NCI-H526 treated with DMSO at 0.1 percent for 48 hours (cell line): ENCODE results near the gene ZNF649.
A peak's percentile ranks its signal among the peaks of the same experiment; 100 is the strongest.
"Not testable (repeated sequence)": the region's sequence is repeated elsewhere in the genome, so short reads cannot be mapped to it uniquely, and the experiment has no call there.

Experiments used
- DNase-seq: peaks from one replicate; lab custom pipeline; 2025; lab: John Stamatoyannopoulos, UW

Gene ZNF649

GRCh38 chr19:51904331-51905165 lies at the start of gene ZNF649:
ZNF649 (minus strand) TSS chr19:51905017; CDS start chr19:51900107, 4,910 bp downstream.
- DNase-seq, result peak; percentile 82

GRCh38 chr19:51948975-51949374 lies 44.2 kb upstream of the ZNF649 start:
- no peak for DNase-seq

GRCh38 chr19:51946602-51947001 lies 41.8 kb upstream of the ZNF649 start:
- no peak for DNase-seq

GRCh38 chr19:51944798-51945552 lies 40.2 kb upstream of the ZNF649 start:
- no peak for DNase-seq

- no peak for DNase-seq
These were observed 34.1 kb upstream of the ZNF649 start for GRCh38 chr19:51938936-51939335.

- DNase-seq, result no peak
These were observed 27.1 kb upstream of the ZNF649 start for GRCh38 chr19:51931921-51932320.

GRCh38 chr19:51927859-51928258 lies 23.0 kb upstream of the ZNF649 start:
- DNase-seq, result no peak

GRCh38 chr19:51926784-51927741 lies 22.2 kb upstream of the ZNF649 start, which contains the start of gene ZNF613:
ZNF613 (plus strand) TSS chr19:51927472; CDS start chr19:51936221, 8,749 bp downstream.
- DNase-seq, result peak; percentile 97

- no peak for DNase-seq
These were observed 21.6 kb upstream of the ZNF649 start for GRCh38 chr19:51926426-51926783.

- no peak for DNase-seq
These were observed 17.1 kb upstream of the ZNF649 start for GRCh38 chr19:51921949-51922348.

- no peak for DNase-seq
These were observed 14.8 kb upstream of the ZNF649 start for GRCh38 chr19:51919606-51920005.

- DNase-seq, result no peak
These were observed 11.3 kb upstream of the ZNF649 start for GRCh38 chr19:51916167-51916566.

GRCh38 chr19:51915324-51915867 lies 10.6 kb upstream of the ZNF649 start:
- DNase-seq, result no peak

GRCh38 chr19:51907981-51908380 lies 3.2 kb upstream of the ZNF649 start:
- not testable (repeated sequence) for DNase-seq

GRCh38 chr19:51906108-51906507 lies 1.3 kb upstream of the ZNF649 start:
- DNase-seq, result not testable (repeated sequence)

GRCh38 chr19:51905639-51906038 lies 822 bp upstream of the ZNF649 start:
- DNase-seq, result not testable (repeated sequence)

- DNase-seq, result no peak
These were observed 389 bp upstream of the ZNF649 start for GRCh38 chr19:51905206-51905605.

GRCh38 chr19:51903192-51903591 lies 1.6 kb downstream of the ZNF649 start:
- no peak for DNase-seq

- no peak for DNase-seq
These were observed 3.0 kb downstream of the ZNF649 start for GRCh38 chr19:51901860-51902259.

- no peak for DNase-seq
These were observed 13.5 kb downstream of the ZNF649 start for GRCh38 chr19:51891193-51891747.

GRCh38 chr19:51889934-51890333 lies 14.9 kb downstream of the ZNF649 start:
- no peak for DNase-seq
